Bronchial epithelial cell (primary cell): ENCODE measurements around the gene PDE11A. TPM values are rescaled to one million over a fixed set of nuclear protein-coding genes. Genes with fewer than 3 reads are reported as not detected.
"Not testable (repeated sequence)": the region's sequence is repeated elsewhere in the genome, so short reads cannot be mapped to it uniquely, and the experiment has no call there.

Source experiments
- DNase-seq: peaks from one replicate; pipeline ENCODE4 v3.0.0-alpha.2; 2010; ENCODE audit warnings: low read depth
- FAIRE-seq: peaks from 2 replicates; lab custom pipeline; 2011; peaks lifted over from hg19 to GRCh38; lab: Jason Lieb, UNC
- H3K27me3 ChIP-seq: 2 replicates; pipeline ENCODE4 v1.5.1; 2011; ENCODE audit warnings: low read length; ENCODE audit not compliant: control insufficient read depth, insufficient read depth
- H3K36me3 ChIP-seq: 2 replicates; pipeline ENCODE4 v1.5.1; 2011; ENCODE audit warnings: low read length; ENCODE audit not compliant: control insufficient read depth, insufficient read depth
- H3K4me3 ChIP-seq: 2 replicates; pipeline ENCODE4 v1.5.1; 2011; ENCODE audit warnings: mild to moderate bottlenecking, low read depth, low read length, control low read depth
- CTCF ChIP-seq: IDR thresholded peaks from 2 replicates; pipeline ENCODE4 v1.5.1; 2011; ENCODE audit warnings: mild to moderate bottlenecking, moderate library complexity, low read length, control low read depth, inconsistent platforms; ENCODE audit not compliant: insufficient read depth, severe bottlenecking
- total RNA-seq: library from RNA; depleted of rRNA; stranded (reverse); fragments of >200 nt; gene quantifications from 2 replicates; pipeline ENCODE4 v1.2.1, GENCODE V29; 2014

The PDE11A gene
- total RNA-seq, 1 donor from 2014 or later, result not detected

GRCh38 chr2:177796654-177797415 is 275.7 kb downstream of the PDE11A start:
- Histone ChIP-seq H3K27me3 (no peaks in the 10 kb centered on the region), H3K36me3 (no peaks in the 10 kb centered on the region), H3K4me3 (no peak overlapping the region)
- TF ChIP-seq CTCF, result no peak
- FAIRE-seq, result no peak
- no peak for DNase-seq

GRCh38 chr2:177796011-177796410 is 276.6 kb downstream of the PDE11A start:
- FAIRE-seq (no peak), DNase-seq (no peak)
- Histone ChIP-seq H3K4me3 (no peak overlapping the region), H3K27me3 (no peaks in the 10 kb centered on the region), H3K36me3 (no peaks in the 10 kb centered on the region)
- TF ChIP-seq CTCF, result no peak

GRCh38 chr2:177785143-177785542 is 287.4 kb downstream of the PDE11A start:
- not testable (repeated sequence) for H3K36me3 ChIP-seq, H3K4me3 ChIP-seq, FAIRE-seq, H3K27me3 ChIP-seq
- peak; percentile 77 for DNase-seq

GRCh38 chr2:177784745-177785067 is 287.9 kb downstream of the PDE11A start:
- Histone ChIP-seq H3K27me3 (no peaks in the 10 kb centered on the region), H3K4me3 (no peak overlapping the region), H3K36me3 (no peaks in the 10 kb centered on the region)
- TF ChIP-seq CTCF, result no peak
- FAIRE-seq, result no peak
- peak; percentile 45 for DNase-seq

GRCh38 chr2:177783835-177784744 is 288.5 kb downstream of the PDE11A start:
- FAIRE-seq (no peak), DNase-seq (peak; percentile 91)
- no peak for TF ChIP-seq CTCF
- no peaks in the 10 kb centered on the region for H3K36me3 ChIP-seq
- H3K27me3 ChIP-seq, result no peaks in the 10 kb centered on the region
- H3K4me3 ChIP-seq, result no peak overlapping the region

GRCh38 chr2:177783091-177783490 is 289.5 kb downstream of the PDE11A start:
- no peak for TF ChIP-seq CTCF
- Histone ChIP-seq H3K27me3 (no peaks in the 10 kb centered on the region), H3K4me3 (no peak overlapping the region), H3K36me3 (no peaks in the 10 kb centered on the region)
- no peak for FAIRE-seq
- no peak for DNase-seq
